NCI-H526 treated with DMSO at 0.1 percent for 48 hours (cell line): ENCODE measurements around the gene GJA5.
"Not testable (repeated sequence)": the region's sequence is repeated elsewhere in the genome, so short reads cannot be mapped to it uniquely, and the experiment has no call there.

Source experiments
- DNase-seq: peaks from one replicate; lab custom pipeline; 2025; lab: John Stamatoyannopoulos, UW

GJA5 gene

GRCh38 chr1:147762233-147763024 is 2.0 kb upstream of the GJA5 start:
- no peak for DNase-seq

GRCh38 chr1:147758379-147759100 is 1.9 kb downstream of the GJA5 start:
- no peak for DNase-seq

GRCh38 chr1:147757015-147757990 is 3.1 kb downstream of the GJA5 start:
- no peak for DNase-seq

GRCh38 chr1:147756341-147756740 is 4.1 kb downstream of the GJA5 start:
- DNase-seq, result no peak

GRCh38 chr1:147754661-147755060 is 5.7 kb downstream of the GJA5 start:
- DNase-seq, result no peak

GRCh38 chr1:147753081-147753480 is 7.3 kb downstream of the GJA5 start:
- DNase-seq, result no peak

GRCh38 chr1:147752511-147752910 is 7.9 kb downstream of the GJA5 start:
- DNase-seq, result no peak

- DNase-seq, result no peak
These were observed 9.1 kb downstream of the GJA5 start for GRCh38 chr1:147751346-147751745.

GRCh38 chr1:147750618-147751217 is 9.7 kb downstream of the GJA5 start:
- DNase-seq, result no peak

- no peak for DNase-seq
These were observed 10.6 kb downstream of the GJA5 start for GRCh38 chr1:147749792-147750191.

- no peak for DNase-seq
These were observed 11.6 kb downstream of the GJA5 start for GRCh38 chr1:147748676-147749350.

- no peak for DNase-seq
These were observed 12.4 kb downstream of the GJA5 start for GRCh38 chr1:147747966-147748365.

GRCh38 chr1:147745271-147745670 is 15.1 kb downstream of the GJA5 start:
- DNase-seq, result no peak

- no peak for DNase-seq
These were observed 19.3 kb downstream of the GJA5 start for GRCh38 chr1:147741065-147741464.

- no peak for DNase-seq
These were observed 20.0 kb downstream of the GJA5 start for GRCh38 chr1:147740391-147740790.

- no peak for DNase-seq
These were observed 21.5 kb downstream of the GJA5 start for GRCh38 chr1:147738739-147739476.

GRCh38 chr1:147738129-147738528 is 22.3 kb downstream of the GJA5 start:
- DNase-seq, result no peak

- DNase-seq, result no peak
These were observed 23.5 kb downstream of the GJA5 start for GRCh38 chr1:147736883-147737282.

GRCh38 chr1:147735423-147735822 is 25.0 kb downstream of the GJA5 start:
- DNase-seq, result no peak

- not testable (repeated sequence) for DNase-seq
These were observed 26.0 kb downstream of the GJA5 start for GRCh38 chr1:147734291-147734841.
